Stimulated activated CD8-positive, alpha-beta memory T cell treated with anti-CD3 and anti-CD28 coated beads, Interleukin-12 subunit alpha, Interleukin-12 subunit beta, amount 100 ng/mL, for 1 hour (primary cell): Measurements from ENCODE around the gene DEPDC7.
"Not testable (repeated sequence)": the region's sequence is repeated elsewhere in the genome, so short reads cannot be mapped to it uniquely, and the experiment has no call there.

ENCODE experiments used
- DNase-seq: peaks from one replicate; pipeline ENCODE4 v3.0.0-alpha.2; 2020; ENCODE audit warnings: low read depth

Gene DEPDC7

DNA sequence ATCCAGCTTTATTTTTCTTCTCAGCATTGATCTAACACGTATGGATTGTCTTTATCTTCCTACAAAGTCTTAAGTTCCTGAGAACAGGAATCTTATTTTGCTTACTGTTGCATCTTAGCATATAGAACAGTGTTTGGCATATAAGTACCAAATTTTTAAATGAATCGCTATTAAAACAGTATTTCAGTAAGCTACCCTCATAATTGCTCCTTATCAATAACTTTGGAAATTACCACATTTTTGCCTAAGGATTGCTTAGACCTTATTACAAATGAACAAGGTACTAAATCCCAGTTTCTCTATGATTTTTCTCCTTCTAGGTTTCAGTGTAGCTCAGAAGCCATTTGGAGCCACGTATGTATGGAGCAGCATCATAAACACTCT is 9.7 kb downstream of the DEPDC7 start:
- DNase-seq = no peak

DNA sequence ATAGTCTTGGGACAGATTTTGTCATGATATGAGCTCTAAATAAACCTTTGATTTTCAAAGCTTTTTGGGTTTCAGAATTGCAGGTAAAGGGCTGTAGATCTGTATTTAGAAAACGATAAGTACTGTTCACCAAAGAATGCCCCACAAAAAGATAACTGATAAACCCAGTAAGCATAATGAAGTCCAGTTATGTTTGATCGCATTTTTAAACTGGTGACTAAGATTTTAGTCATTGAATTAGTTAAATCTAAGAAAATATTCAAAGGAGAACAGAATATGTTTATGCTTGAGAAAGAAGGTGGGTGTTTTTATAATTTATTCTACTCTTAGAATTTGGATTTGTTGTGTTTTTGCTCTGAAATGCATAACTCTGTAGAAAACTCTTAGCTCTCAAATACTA is 11.6 kb downstream of the DEPDC7 start:
- no peak for DNase-seq

DNA sequence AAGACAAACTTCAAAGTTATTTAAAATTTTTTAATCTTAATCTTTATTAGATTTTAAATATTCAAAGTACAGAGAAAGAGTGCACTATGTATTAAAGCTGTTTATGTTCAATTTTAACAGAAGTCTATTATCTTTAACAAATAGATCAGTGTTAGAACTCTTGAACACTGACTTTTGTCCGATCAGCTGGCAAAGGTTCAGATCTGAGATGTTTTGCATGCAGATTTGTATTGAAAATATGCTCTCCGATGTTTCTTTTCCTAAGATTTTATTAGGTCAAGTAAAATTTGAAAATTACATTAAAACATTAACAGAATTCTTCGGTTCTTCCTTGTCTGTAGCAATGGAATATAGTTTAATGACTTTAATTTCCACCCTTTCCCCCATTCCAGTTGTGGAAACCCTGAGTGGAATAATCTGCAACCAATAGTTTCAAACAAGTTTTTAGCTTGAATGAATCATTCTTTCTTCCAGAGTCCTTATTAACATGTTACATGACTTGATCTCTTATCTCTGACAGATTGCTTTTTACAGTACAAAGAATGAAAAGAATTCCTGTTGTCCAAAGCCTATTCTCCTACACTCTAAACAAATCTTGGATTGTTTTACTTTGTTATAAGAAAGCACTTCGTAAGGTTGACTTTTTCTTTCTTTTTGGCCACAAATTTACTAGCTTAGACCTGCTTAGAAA is 12.3 kb downstream of the DEPDC7 start:
- no peak for DNase-seq

DNA sequence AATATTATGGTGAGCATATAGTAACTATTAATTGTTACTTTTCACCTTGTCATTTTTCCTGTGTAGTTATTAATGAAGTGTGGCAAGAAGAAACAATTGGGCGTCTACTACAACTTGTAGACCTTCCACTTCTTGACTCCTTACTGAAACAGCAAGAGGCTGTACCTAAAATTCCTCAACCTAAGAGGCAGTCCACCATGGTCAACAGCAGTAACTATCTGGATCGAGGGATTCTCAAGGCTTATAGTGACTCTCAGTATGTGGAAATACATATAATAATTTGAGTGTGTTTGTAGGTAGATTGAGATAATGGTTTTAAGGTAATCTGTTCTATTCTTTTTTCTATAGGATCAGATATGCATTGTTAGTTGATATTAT is 12.8 kb downstream of the DEPDC7 start:
- no peak for DNase-seq

DNA sequence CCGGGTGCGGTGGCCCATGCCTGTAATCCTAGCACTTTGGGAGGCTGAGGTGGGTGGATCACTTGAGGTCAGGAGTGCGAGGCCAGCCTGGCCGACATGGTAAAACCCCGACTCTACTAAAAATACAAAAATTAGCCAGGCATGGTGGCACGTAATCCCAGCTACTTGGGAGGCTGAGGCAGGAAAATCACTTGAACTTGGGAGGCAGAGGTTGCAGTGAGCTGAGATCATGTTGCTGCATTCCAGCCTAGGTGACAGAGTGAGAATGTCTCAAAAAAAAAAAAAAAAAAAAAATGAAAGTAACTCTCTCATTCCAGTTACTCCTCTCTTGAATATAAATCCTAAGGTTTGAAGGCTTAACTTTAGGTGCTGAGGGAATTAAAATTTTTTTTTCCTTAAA is 13.5 kb downstream of the DEPDC7 start:
- not testable (repeated sequence) for DNase-seq

DNA sequence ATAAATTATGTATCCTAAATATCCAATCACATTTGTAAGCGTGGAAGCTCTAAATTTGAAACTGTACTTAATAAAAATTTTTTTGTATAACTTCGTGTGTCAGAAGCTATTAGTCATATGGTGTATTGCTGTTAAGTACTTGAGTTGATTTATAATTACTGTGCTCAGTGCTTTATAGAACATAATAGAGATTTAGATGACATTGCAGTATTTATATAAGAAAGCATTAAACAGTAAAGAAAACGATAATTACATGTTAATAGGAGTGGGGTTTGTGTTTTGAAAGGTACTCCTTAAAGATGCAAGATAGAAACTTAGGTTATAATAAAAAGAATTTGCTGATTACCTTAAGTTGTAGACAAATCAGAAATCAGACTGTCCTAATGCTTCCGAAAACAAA is 17.8 kb downstream of the DEPDC7 start:
- DNase-seq = no peak

DNA sequence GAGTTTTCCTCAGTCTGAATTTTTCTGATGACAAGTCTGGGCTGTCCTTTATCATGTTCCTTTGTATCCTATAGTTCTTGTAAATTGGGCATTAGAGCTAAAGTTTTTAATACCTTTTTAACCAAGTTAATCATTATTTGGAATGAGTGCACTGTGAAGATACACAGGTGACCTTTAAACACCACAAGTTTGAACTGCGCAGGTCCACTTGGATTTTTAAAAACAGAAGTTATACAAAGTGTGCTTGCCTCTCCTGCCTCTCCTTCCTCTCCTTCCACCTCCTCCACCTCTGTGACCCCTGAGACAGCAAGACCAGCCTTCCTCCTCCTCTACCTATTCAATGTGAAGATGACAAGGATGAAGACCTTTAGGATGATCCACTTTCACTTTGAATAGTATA is 19.3 kb downstream of the DEPDC7 start:
- DNase-seq = no peak

DNA sequence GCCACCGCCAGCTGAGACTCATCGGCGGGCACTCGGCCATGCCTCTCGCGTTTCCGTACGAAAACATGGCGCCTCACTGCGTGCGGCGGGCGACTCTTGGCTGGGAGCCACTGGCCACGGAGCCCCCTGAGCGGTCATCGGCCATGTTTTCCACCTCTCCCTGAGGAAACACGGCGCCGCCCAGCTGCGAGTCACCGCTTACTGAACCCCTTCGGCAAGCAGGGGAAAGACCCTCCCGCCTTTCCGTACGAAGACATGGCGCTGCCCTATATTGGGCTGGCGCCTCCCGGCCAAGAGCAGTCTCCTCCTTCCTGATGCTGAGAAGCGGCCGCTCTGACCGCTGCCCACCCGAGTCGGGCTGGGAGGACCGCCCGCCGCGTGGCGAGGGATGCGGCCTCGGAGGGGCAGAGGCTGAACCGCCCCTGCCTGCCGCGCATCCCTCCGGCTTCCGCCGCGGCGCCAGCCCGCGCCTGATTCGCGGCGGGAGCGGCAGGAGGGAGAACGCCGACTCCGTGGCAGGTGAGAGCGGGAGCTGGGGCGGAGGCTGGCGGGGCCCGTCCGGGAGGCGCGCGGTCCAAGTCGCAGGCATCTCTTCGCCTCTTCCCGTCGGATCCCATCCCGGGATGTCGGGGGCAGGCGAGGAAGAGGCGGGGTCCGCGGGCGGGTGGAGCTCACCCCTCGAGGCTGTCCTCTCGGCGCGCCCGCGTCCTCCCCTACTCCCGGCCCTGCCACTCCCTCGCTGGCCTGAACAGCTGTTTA is 23.8 kb downstream of the DEPDC7 start, which contains the start of gene TCP11L1:
TSS of gene TCP11L1 (plus strand) at position 299 of the 759 bp plus-strand sequence. CDS start 4,202 bp downstream, outside the sequence.
- peak; percentile 67 for DNase-seq

DNA sequence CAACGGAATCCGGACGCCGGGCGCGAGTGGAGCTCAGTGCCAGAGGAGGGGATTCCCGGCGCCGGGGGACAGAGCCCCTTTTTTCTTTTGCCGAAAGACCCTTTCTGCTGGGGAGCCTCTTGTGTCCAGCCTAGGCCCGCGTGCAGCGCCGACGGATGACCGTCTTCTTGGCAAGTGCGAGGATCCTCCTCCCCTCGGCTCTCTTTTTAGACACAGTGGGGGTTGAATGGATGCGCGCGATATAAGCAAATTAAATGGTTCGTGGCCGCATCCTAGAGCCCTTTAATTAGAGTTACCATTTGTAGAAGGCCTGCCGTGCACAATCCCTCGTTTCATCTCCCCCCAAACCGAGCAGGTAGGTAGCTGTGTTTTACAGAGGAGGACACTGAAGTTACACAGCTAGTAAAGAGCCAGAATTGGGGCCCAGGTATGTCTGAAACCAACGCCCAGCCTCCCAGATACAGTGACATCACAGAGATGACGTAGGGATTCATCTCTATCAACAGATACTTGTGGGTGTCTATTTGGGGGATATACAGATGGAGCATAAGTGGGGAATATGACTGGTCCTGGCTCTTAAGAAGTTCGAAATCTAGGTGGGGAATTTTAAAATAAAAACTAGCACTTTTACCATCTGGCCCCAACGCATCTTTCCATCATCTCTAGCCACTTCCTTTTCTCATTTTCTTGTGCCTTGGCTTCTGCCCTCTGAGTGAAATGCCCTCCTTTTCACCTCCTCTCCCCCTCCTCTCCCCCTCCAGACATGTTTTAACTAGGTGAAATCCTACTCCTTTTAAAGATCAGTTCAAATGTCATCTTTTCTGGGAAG is 24.6 kb downstream of the DEPDC7 start:
- DNase-seq = no peak

DNA sequence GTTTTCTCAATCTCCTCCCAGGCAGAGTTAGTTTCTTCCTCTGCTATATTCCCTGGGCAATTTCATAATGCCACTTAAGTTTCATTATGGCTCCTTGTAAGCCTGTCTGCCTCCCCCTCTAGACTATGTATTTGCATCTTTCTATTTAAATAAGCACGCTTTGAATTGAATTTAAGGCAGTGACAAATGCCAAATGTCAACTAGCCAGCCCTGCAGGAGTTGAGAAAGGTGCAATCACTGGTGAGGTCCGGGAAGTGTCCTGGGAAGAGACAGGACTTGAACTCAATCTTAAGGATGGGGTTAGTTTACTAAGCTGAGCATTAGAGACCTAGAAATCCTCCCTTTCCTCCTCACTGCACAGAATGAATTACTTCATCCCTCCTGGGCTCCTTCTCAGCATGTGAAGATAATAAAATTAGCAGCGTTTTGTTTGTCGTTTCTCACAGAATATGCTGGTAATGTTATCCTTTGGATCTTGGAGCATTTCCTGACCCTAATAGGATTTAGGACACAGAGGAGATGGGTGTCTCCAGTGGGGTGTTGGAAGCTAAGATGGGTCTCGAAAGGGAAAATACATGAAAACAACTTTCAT is 25.3 kb downstream of the DEPDC7 start:
- no peak for DNase-seq

DNA sequence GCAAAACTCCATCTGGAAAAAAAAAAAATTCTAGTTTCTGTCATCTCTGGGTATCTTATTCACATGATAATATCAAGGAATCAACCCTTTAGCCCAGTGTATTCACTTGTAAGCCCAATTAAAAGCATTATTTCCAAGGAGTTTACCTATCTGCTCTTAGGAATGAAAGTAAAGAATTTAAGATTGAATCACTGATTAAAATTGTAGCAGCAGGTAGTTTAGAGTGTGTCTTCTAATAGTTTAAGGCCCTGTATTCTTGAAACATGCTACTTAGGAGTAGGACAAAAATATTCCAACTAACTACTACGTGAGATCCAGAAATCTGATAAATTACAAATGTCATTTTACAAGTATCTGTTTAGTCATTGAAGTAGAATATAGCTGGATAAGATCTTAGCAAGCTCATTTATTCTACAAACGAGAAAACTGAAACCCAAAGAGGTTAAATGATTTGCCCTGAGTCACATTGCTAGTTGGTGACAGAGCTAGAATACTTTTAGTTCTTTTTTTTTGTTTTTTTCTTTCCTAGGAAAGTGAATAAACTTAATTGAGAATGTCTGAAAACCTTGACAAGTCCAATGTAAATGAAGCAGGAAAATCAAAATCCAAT is 27.6 kb downstream of the DEPDC7 start:
- DNase-seq = no peak

DNA sequence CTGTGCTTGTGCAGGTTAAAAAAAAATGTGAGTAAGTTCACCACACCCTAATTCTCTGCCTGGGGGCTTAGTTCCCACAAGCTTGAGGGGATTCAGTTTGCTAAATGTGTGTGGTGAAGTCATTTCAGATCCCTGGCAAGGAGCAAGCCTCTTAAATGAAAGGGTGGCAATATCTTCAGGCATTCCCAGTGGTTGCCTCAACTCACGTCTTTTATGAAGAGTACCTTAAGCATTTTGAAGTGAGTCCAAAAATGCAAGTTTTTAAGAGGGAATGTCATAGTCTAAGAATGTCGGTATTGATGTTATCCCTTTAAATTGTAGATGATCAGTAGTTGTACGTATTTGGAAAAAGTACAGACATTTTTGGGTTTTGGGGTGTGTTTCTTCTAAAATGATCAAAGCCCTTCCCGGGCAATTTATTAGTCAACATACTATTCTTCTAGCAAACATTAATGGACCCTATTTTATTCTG is 28.6 kb downstream of the DEPDC7 start:
- DNase-seq = no peak

DNA sequence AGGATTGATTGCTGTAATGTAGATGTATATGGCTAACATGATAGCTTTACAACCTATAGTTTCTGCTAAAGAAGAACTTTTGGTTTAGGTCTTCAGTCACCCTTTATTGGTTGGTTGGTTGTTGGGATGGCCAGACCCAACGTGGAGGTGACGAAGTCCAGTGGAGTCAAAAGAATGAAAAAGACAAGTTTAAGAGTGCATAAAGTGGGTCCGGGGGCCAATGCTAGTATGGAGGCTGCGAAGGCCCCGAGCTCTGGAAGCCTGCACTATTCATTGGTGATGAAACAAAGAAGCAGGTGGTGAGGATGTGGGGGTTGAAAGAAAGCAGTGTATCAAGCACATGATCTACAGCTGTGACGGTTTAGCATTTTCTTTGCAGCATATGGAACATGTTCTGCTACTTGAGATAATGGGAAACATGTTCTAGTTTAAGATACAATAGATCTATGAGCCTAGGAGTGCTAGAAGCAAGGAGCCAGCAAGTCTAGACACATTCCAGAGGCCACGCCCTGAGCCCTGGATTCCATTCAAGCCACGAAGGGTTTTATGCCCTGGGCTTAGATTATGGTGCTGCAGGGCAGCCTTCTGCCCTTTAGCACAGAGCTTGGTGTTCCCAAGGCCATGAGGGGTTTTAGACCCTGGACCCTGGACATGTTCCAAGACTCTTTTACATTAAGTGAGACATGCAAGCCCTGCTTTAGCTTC is 30.0 kb downstream of the DEPDC7 start:
- DNase-seq = no peak

DNA sequence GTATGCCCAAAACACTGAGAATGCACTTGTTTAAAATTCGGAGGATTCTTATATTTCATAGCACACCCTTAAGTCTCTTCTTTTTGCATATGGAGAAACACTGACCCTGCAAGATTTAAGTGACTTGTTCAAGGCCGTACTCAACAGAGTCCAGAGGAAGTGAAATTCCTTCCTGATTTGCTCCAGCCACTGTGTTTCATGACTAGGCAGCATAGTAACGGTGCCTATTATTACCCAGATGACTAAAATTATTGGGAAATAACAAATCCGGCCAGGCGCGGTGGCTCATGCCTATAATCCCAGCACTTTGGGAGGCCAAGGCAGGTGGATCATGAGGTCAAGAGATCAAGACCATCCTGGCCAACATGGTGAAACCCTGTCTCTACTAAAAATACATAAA is 33.0 kb downstream of the DEPDC7 start:
- not testable (repeated sequence) for DNase-seq

DNA sequence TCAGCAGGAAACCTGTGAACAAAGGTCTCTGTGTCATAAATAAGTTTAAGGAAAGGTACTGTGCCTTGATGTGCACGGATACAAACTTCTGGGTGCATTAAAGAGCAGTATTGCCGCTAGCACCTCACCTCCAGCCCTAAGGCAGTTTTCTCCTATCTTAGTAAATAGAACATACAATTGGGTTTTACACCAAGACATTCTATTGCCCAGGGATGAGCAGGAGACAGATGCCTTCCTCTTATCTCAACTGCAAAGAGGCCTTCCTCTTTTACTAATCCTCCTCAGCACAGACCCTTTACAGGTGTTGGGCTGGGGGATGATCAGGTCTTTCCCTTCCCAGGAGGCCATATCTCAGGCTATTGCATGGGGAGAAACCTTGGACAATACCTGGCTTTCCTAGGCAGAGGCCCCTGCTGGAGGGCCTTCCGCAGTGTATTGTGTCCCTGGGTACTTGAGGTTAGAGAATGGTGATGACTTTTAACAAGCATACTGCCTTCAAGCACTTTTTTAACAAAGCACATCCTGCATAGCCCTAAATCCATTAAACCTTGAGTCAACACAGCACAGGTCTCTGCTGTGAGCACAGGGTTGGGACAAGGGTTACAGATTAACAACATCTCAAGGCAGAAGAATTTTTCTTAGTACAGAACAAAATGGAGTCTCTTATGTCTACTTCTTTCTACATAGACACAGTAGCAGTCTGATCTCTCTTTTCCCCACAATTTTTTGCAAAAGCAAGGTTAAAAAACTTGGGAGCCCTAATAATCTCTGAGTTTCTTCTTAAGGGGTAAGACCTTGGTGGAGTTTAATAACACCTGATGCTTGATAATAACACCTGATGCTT is 34.1 kb downstream of the DEPDC7 start:
- DNase-seq = not testable (repeated sequence)

DNA sequence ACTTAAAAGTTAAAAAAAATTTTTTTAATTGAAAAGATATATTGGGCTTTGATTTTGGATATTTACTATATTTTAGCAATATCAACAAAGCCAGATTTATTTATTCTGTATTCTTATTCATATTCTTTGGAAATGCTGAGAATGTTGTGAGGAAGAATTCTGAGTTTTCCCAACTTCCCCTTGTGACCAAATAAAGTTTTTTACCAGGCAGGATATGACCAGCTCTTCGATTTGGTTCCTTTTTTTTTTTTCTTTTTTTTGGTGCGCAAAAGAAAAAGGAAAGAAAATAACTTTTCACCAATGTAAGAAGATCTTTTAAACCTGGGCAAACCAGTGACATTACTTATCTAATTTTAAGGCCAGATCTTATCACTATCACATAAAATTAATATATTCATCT is 36.6 kb downstream of the DEPDC7 start:
- no peak for DNase-seq

DNA sequence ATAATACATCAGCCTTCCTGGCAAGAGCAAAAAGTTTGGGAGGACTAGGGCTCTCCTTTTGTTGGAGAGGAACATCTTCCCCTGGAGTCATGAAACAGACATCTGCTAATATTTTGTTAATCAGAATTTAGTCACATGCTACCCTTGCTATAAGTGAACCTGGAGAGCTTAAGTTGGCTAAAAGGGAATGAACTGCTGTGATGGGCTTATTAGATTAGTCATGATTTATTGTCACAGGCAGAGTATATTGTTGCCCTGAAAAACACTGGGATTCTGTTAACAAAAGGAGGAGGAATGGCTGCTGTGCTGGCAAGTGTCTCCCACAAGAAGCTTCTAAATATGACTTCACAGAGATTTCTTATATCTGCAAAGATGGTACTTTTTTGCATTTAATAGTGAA is 39.7 kb downstream of the DEPDC7 start:
- no peak for DNase-seq

DNA sequence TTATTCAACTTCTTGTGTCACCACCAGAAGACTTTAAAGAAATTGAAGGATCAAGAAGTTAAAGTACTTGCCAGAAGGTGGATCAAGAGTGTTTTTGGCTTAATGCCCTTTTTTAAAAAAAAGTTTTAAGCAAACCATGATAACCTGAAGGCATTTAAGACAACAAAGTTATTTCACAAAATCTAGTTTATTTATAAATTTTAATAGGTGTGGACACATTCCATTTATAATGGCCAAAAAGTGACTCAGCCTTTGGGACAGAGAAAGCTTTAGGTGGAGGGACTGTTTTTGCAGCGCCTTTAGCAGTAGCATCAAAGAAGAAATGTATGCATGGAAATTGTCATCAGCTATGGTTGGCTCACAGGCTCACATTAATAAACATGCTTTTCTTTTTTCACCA is 41.6 kb downstream of the DEPDC7 start:
- no peak for DNase-seq

DNA sequence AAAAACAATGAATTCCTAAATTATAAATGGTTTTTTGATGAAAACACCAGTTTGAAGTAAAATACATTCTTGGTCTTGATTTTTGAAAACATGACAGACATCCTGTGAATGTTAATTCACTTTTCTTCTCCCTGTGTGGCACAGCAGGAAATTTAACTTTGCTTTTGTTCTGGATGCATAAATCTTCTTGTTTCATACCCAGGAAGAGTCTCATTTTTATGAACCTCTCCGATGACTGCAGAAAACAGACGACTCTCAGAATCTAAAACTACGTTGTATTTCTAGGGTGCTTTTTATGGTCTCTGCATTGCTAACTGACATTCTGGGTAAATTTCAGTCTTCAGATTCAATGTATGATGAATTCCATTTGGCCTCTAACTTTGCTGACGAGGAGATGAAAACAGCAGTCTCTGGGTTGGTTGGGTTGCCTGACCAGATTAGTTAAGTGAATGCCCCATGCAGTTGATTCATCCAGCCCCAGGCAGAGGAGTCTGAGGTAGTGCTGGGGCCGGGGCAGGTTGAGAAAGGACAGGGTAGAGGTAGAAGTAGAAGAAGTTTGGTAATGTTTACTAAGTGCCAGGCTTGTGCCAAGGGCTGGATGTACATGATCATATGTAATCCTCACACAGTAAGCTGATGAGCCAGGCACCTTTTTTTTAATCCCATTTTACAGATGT is 43.8 kb downstream of the DEPDC7 start:
- DNase-seq = no peak

DNA sequence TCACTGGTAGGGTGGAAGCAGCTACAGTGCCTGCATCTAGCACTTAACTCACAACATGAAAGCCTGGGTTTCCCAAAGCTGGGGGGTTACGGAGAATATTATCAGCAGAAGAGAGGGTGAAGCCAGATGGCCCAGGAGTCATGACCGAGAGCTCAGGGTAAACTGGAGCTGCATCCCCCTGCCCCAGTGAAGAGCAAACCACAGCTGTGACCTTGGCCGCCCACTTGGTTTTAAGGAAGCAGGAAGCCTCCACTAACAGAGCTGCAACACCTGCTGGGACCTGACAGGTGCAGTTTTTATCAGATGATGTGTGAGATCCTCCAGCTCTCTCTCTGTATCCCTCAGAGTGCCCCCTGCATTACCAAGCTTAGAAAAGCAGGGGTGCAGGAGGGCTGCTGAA is 44.6 kb downstream of the DEPDC7 start:
- no peak for DNase-seq
